Measurements from ENCODE around the gene PSG6. TPM values are rescaled to one million over a fixed set of nuclear protein-coding genes. Genes with fewer than 3 reads are reported as not detected.
"Not testable (repeated sequence)": the region's sequence is repeated elsewhere in the genome, so short reads cannot be mapped to it uniquely, and the experiment has no call there.

The PSG6 gene
- total RNA-seq, 1 donor from 2014 or later, result not detected

DNA sequence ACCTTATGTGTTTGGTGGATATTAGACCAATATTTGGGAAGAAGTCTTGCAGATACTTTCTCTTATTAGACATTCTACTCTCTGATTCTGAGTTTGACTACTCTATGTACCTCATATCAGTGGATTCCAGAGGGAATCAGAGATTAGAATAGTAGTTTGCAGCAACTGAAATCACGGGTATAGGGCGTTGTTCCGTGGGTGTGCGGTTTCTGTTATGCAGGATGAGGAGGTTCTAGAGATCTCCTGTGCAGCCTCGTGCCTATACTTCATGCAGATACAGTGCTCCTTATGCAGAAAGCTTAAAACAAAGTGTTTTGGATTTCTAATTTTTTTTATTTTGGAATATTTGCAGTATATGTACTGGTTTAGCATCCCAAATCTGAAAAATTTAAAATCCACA, 6.0 kb downstream of the PSG6 start:
- DNase-seq (ENCODE audit: low read depth in 2 of 2), result not testable (repeated sequence)

DNA sequence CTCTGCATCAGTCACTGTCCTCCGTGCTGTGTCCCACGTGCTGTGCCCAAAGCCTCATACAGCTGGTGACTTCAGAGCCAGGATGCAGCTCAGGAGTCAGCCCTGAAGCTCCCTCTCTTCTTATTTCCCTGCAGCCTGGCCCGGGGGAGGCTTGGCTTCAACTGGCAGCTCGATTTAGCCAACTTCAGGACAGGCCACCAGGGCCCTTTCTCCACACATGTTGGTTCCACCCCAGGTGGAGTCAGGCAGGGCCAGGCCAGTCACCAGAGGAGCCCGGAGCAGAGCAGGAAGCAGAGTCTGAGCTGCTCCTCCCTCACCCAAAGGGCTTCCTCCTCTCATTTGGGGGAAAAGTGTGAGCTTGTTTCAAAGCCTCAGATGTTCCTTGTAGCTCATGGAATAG, 11.5 kb downstream of the PSG6 start:
- DNase-seq (ENCODE audit: low read depth in 2 of 2), result not testable (repeated sequence)

DNA sequence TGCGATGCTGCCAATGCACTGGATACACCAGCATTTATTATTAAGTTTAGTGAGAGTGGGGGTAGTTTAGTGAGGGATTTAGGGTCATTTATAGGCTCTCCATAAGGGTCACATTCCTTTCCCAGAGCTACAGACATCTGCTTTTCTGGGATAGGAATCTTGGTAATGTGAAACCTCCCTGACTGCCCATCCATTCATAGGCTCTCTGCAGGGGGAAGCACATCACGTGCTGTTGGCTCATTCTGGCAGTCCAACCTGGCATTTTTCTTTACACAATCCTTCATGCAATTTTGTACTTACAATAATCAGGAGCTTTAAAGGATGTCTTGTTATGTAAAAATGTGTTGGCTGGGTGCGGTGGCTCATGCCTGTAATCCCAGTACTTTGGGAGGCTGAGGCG, 17.1 kb downstream of the PSG6 start:
- not testable (repeated sequence) for DNase-seq (ENCODE audit: low read depth in 2 of 2)

DNA sequence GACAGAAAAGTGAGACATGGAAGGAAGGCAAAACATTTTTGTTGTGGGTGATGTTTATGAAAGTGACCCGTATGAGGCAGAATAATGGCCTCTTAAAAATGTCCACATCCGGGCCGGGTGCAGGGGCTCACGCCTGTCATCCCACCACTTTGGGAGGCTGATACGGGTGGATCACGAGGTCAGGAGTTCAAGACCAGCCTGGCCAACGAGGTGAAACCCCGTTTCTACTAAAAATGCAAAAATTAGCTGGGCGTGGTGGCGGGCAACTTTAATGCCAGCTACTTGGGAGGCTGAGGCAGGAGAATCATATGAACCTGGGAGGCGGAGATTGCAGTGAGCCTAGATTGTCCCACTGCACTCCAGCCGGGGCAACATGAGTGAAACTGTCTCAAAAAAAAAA, 18.0 kb downstream of the PSG6 start:
- not testable (repeated sequence) for DNase-seq (ENCODE audit: low read depth in 2 of 2)

DNA sequence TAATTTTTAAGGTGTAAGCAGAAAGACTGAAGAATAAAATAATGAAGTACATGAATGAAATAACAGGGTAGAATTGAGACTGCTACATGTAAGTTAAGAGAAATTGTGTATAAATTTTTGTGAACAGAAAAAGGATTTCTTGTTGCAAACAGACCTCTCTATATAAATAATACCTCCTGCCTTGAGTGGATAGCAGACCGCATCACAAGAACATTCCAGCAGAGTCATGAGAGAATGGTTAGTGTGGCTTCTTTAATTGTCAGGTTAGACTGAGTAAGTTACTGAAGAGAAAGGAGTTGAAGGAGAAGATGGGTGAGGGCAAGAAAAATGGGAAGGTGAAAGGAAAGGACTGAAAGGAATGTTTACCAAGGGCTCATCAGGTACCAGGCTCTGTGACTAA, 18.6 kb downstream of the PSG6 start:
- DNase-seq (ENCODE audit: low read depth in 2 of 2), result not testable (repeated sequence)

DNA sequence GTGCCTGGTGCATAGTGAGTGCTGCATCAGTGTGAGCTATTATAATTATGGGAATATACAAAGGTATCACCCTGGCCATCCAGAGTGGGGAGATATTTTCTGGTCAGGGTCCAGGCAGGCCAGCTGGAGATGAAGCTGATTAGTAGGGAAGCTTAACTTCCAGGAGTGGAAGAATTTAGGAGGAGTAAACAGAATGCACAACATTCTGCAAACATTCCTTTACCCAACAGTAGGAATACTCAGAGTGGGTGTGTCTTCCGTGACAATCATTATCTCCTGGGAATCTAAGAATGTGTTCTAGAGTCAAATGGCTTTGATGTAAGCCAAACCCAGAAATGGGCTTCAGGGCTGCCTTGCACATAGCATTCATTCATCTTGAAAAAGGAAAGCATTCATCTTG, 19.0 kb downstream of the PSG6 start:
- not testable (repeated sequence) for DNase-seq (ENCODE audit: low read depth in 2 of 2)

DNA sequence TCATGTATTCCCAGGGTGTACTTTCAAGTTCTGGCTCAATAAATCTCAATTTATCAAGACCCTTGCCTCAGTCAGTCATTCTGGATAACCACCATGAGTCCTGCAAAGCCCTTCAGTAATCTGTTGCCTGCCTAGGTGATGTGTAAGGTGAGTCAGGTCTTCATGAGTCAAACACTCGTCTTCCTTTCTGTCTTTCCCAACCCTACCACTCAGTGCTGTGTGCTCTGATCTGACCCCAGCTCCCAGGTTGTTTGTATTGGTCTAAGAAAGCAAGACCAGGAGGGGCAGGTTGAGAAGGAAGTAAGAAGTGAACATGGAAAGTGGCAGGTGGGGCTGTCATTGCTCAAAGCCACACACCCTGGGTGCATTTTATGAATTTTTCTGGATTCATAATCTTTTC, 20.0 kb downstream of the PSG6 start:
- not testable (repeated sequence) for DNase-seq (ENCODE audit: low read depth in 2 of 2)

DNA sequence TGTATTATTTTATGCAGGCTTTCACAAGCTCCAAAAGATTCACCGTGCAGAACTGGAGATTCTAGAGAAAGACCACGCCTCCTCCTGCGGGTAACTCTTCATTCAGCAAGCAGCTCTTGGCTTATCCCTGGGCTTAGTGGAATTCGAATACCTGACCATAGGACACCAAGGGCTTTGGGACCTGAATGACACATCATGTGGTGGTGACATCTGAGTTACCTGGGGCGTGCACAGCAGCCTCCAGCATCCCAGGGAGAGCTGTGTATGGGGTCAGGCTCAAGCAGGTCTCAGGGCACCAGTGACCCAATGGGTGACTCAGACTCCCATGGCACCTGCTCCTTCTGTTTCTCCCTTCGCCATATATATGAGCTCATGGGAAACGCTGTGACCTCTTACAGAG, 27.2 kb downstream of the PSG6 start:
- DNase-seq (ENCODE audit: low read depth in 2 of 2), result not testable (repeated sequence)

DNA sequence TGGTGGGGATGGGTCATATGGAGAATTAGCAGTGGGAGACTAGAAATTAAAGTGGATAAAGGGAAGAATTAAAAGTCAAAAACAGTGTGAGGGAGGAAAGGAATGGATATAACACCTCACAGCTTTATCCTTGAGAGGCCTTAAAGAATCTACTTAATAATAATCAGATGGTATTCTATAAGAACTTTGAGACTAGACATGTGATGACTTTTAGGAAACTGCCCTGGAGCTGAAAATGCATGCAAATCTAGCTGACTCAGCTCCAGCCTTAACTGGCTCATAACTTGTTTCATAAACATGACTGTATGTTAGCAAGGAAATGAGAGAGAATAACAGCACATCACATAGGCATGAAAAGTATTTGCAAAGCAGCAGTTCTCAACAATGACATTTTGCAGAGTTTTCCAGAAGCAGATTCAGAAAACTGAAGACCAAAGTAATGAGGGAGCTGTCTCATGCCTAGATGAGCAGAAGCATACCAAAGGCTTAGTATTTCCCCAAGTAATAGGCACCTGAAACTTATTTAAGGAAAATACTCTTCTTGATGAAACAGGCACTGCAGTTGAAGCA, 29.7 kb downstream of the PSG6 start:
- DNase-seq (ENCODE audit: low read depth in 2 of 2), result not testable (repeated sequence)

DNA sequence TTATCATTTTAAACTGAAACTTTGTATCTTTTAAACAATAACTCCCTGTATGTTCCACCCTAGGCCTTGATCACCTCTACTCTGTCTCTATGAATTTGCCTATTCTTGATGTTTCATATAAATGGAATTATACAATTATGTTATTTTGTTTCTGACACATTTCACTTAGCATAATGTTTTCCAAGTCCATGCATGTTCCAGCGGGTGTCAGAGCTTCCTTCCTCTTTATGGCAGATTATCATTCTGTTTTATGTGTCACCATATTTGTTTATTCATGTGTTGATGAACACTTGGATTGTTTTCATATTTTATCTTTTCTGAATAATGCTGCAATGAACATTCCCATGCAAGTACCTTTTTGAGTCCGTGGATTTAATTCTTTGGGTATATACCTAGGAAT, 35.0 kb downstream of the PSG6 start:
- peak; percentile 48 to 71 for DNase-seq (ENCODE audit: low read depth in 2 of 2)

DNA sequence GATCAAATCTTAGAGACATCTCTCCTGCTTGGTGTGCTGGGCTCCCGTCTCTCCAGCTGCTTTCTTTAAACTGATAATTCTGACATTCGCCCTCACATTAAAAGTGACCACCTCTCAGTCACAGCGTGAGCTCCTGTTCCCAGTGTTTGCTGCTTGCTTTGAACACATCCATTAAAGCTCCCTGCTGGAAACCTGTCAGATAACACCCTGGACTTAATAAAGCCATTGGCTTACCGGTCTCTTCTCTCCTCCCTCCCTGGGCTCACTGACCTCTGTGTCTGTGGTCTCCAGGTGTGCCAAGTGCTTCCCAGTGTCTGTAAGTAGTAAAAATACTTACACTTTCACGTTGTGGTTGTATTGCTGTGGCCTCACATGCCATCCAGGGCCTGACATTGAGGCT, 35.7 kb downstream of the PSG6 start:
- not testable (repeated sequence) for DNase-seq (ENCODE audit: low read depth in 2 of 2)

DNA sequence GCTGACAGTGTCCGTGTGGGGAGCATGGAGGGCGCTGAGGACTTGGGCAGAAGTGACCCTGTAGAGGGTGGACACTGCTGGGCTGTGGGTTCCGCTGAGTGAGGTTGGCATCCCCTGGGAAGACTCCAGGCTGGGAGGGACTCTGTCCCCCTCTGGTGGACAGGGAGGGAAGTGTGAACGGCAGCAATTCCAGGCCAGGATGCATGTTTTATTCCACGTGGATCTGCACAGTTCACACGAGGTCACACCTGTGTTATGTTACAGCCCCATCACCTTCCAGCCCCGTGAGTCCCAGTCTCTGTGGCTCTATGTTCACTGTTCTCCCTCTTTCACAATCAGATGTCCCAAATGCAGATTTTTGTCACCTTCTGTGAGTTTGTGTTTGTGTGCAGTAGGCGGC, 36.4 kb downstream of the PSG6 start:
- peak in 1 of 2 donors; percentile 23 for DNase-seq (ENCODE audit: low read depth in 2 of 2)

DNA sequence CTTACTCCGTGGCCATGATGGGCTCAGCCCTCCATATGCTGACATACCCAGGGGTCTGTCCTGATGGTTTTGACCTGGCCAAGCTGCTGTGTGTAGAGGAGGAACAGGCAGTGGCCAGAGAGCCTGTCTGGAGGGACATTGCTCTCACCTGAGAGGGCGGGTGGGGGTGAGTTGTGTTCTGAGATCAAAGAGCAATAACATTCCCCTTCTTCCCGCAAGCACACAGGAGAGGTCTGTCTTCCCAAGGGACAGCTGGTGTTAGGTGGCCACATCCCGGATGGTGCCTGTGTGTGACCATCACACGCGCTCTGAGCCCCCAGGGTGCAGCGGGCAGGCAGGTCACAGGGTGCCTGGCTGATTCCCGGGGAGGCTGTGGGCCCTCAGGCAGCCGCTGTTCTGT, 37.1 kb downstream of the PSG6 start:
- not testable (repeated sequence) for DNase-seq (ENCODE audit: low read depth in 2 of 2)

DNA sequence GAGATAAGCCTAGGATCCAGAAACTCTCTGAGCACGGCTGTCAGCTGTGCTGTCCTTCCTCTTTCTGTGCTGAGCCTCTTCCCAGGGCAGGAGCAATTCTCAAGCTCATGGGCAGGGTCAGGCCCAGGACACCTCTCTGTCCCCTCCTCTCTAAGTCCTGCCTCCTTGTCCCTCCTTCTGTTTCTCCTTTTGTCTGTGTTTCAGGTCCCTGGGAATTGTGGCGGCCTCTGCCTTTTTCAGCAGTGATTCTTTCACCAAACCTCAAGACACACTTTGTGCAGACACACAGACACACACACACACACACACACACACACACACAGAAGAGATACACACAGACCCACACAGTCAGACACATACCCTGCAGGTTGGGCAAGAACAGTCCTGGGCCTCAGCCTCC, 38.1 kb downstream of the PSG6 start, which contains the start of gene PSG1:
TSS of gene PSG1 (minus strand) at position 101 of the 400 bp plus-strand sequence. CDS start 132 bp downstream, outside the sequence.
- no peak for DNase-seq (ENCODE audit: low read depth in 2 of 2)

DNA sequence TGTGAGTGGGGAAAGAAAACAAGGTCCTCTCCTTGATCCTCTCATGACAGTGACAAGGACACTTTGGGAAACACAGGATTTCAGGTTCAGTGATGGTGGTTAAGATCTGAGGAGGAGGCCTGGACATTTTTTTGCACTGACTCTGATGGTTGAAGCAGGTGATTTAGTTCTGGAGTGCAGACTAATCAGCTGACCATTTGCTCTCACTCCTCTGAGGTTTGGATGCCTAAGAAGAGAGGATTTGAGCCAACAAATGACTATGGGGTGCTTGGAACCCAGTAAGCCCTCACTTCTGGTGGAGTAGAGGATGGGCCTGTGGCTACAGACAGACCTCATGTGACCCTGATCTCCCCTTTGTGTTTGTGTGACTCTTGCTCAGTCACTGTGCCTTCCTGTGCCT, 41.1 kb downstream of the PSG6 start:
- DNase-seq (ENCODE audit: low read depth in 2 of 2), result not testable (repeated sequence)

DNA sequence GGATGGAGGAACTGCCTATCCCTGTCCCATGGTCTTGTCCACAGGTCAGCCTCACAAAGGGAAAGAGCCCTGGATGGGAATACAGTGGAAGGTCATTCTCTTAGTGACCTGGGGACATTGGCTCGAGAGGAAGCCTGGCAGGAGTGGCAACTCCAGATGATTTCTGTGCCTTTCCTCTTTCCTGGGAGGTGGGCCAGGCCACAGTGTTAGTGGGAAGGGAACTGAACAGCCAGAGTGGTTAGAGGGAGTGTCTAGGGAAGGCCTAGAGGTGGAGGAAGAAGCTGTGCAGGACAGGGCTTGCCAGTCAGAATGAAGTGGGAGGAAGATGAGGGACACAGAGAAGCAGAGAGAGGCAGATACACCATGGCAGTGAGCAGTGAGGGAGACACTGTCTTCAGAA, 41.8 kb downstream of the PSG6 start:
- not testable (repeated sequence) for DNase-seq (ENCODE audit: low read depth in 2 of 2)

DNA sequence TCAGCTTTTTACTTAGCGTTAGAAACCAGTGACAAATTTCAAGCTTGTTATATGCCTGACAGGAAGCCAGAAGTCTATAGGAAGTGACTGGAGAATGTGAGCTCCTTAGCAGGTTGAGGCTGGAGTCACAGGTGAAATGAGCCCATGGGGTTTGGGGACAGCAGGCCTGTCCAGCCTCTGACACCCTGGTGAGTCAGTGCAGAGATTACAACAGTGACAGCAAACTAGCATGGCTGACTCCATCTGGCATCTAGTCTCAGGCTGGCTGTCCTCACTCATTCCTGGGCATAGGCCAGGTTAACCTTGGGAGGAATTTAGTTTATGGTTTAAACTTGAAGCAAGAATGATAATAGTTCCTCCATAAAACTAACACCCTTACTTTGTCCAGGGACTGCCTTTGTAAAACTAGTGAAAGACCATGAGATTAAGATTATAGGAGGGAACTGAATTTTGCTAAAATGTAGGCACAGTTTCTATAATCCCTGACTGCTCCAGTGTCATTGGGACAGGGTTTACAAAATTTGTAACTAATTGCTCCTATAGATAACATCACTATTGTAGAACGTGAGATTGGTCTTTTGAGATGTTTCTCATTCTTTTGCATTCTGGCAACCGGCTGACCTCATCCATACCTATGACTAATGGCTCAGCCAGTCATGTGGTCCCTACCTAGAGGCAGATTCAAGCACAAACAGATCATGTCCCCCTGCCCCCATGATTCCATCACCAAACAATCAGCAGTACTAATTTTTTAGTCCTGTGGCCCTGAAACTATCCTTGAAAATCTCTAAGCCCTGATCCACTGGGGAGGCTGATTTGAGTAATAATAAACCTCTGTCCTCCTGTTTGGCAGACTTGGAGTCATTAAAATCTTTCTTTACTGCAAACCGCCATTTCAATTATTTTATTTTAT, 42.5 kb downstream of the PSG6 start:
- DNase-seq (ENCODE audit: low read depth in 2 of 2), result peak in 1 of 2 donors; percentile 79

DNA sequence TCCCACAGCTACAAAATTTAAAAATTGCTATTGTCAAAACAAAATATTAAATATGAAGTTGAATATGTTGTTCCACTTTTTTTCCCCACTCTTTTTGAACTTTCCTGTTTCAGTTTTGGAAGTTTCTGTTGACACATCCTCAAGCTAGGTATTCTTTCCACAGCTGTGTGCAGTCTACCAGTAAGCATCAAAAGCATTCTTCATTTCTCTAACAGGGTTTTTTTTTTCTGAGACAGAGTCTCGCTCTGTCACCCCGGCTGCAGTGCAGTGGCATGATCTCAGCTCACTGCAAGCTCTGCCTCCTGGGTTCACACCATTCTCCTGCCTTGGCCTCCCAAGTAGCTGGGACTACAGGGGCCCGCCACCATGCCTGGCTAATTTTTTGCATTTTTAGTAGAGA, 43.6 kb downstream of the PSG6 start:
- not testable (repeated sequence) for DNase-seq (ENCODE audit: low read depth in 2 of 2)

DNA sequence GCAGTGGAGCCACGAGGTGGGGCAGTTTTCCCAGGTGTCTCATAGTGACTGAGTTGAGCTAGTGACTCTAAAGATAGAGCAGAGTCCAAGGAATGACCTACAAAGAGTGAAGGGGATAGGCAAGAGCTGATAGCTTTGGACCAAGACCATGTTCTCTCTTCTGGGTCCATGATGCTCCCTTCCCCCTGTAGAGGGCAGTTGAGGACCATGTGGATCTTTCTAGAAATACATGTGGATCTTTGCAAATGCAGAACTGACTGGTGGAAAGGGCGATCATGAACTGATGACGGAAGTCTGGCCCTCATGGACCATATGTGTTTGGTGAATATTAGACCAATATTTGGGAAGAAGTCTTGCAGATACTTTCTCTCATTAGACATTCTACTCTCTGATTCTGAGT, 45.1 kb downstream of the PSG6 start:
- DNase-seq (ENCODE audit: low read depth in 2 of 2), result peak in 1 of 2 donors; percentile 16

DNA sequence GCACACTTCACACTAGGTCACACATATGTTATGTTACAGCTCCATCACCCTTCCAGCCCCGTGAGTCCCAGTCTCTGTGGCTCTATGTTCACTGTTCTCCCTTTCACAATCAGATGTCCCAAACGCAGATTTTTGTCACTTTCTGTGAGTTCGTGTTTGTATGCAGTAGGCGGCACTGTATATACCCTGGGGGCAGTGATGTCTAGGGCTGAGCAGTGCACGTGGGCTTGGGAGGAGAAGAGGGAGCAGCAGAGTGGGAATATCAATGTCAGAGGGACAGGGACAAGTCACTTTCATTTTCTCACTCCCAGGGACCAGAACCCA, 60.2 kb downstream of the PSG6 start:
- DNase-seq (ENCODE audit: low read depth in 2 of 2), result no peak

DNA sequence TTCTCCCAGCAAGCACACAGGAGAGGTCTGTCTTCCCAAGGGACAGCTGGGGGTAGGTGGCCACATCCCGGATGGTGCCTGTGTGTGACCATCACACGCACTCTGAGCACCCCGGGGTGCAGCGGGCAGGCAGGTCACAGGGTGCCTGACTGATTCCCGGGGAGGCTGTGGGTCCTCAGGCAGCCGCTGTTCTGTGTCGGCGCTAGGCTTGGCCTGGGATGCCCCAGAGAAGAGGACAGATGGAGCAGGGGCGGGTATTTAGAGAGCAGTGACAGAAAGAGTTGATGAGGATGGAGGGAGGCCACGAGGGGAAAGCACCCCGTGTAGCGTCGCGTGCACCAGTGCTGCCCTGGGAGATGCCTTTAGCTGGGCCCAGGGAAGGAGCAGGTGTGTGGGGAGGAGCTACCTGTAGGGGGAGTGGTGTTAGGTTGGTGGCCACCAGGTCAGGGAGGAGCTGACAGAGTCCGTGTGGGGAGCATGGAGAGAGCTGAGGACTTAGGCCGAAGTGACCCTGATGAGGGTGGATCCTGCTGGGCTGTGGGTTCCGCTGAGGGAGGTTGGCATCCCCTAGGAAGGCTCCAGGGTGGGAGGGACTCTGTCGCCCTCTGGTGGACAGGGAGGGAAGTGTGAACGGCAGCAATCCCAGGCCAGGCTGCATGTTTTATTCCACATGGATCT, 60.7 kb downstream of the PSG6 start:
- DNase-seq (ENCODE audit: low read depth in 2 of 2), result peak in 1 of 2 donors; percentile 32

DNA sequence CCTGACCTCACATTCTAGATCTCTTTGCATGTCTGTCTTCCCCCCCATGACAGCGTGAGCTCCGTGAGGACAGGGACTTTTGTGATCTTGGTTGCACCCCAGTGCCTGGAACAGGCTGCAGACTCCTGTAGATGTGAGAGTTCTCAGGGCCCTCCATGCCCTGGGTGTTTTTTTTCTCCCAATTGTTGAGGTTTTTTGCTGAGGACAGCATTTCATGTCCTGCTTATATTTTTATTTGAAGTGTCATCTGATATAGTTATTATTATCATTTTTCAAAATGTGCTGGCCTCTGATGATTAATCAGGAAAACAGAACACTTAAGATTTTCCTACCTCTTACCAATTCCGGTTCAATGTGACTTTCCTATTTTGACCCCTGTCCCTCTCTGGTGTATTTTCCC, 62.9 kb downstream of the PSG6 start:
- DNase-seq (ENCODE audit: low read depth in 2 of 2), result not testable (repeated sequence)
